Ishikawa (cell line): ENCODE results near the gene EMILIN2.

Experiments used
- EP300 ChIP-seq: IDR thresholded peaks from 2 replicates; pipeline ENCODE4 v1.6.1; 2012; ENCODE audit warnings: borderline replicate concordance
- REST ChIP-seq: IDR thresholded peaks from 2 replicates; pipeline ENCODE4 v1.6.1; 2012; ENCODE audit warnings: low read depth, mild to moderate bottlenecking
- TF ChIP-seq, protein P1 (sequence below): IDR thresholded peaks from 2 replicates; pipeline ENCODE4 v1.6.1; 2012

GRCh38 chr18:2869207-2869606 is 22.4 kb downstream of the EMILIN2 start:
- TF ChIP-seq, protein P1, sequence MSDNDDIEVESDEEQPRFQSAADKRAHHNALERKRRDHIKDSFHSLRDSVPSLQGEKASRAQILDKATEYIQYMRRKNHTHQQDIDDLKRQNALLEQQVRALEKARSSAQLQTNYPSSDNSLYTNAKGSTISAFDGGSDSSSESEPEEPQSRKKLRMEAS: no peak
- no peak for TF ChIP-seq REST
- no peak for TF ChIP-seq EP300
